RWPE2 (cell line): Measurements from ENCODE around the gene CCDC134.
A peak's percentile ranks its signal among the peaks of the same experiment; 100 is the strongest.
"Not testable (repeated sequence)": the region's sequence is repeated elsewhere in the genome, so short reads cannot be mapped to it uniquely, and the experiment has no call there.

Experiments
- ATAC-seq: fragments of 200-7000 bp; cut with Tn5 transposase; 3 replicates; pipeline ENCODE4 v1.9.1; 2021; ENCODE audit warnings: low read depth
- DNase-seq: peaks from one replicate; pipeline ENCODE4 v3.0.0-alpha.2; 2020; ENCODE audit warnings: low spot score
- H3K27ac ChIP-seq: fragments of 450-650 bp; 2 replicates; pipeline ENCODE4 v1.5.1; 2017; ENCODE audit warnings: mild to moderate bottlenecking; ENCODE audit not compliant: poor library complexity, severe bottlenecking
- H3K27me3 ChIP-seq: fragments of 250-450 bp; sonication (Bioruptor Pico); 2 replicates; pipeline ENCODE4 v1.5.1; 2021; ENCODE audit warnings: mild to moderate bottlenecking, moderate library complexity; ENCODE audit not compliant: insufficient read depth, poor library complexity, severe bottlenecking
- H3K36me3 ChIP-seq: fragments of 250-450 bp; sonication (Bioruptor Pico); 2 replicates; pipeline ENCODE4 v1.5.1; 2020; ENCODE audit warnings: low read depth, mild to moderate bottlenecking, moderate library complexity
- H3K4me1 ChIP-seq: fragments of 250-450 bp; sonication (Bioruptor Pico); 2 replicates; pipeline ENCODE4 v1.5.1; 2021; ENCODE audit warnings: mild to moderate bottlenecking, moderate library complexity; ENCODE audit not compliant: insufficient read depth, poor library complexity, severe bottlenecking
- H3K4me3 ChIP-seq: fragments of 250-450 bp; sonication (Bioruptor Pico); 2 replicates; pipeline ENCODE4 v1.5.1; 2021; ENCODE audit warnings: mild to moderate bottlenecking, moderate library complexity; ENCODE audit not compliant: severe bottlenecking
- H3K9me3 ChIP-seq: fragments of 250-450 bp; sonication (Bioruptor Pico); 2 replicates; pipeline ENCODE4 v1.5.1; 2021; ENCODE audit warnings: mild to moderate bottlenecking, moderate library complexity; ENCODE audit not compliant: severe bottlenecking
- TF ChIP-seq, protein P1 (sequence below): fragments of 450-650 bp; IDR thresholded peaks from one replicate; pipeline ENCODE4 v1.5.1; 2017; ENCODE audit warnings: mild to moderate bottlenecking, moderate library complexity; ENCODE audit not compliant: poor library complexity, severe bottlenecking

The CCDC134 gene

DNA sequence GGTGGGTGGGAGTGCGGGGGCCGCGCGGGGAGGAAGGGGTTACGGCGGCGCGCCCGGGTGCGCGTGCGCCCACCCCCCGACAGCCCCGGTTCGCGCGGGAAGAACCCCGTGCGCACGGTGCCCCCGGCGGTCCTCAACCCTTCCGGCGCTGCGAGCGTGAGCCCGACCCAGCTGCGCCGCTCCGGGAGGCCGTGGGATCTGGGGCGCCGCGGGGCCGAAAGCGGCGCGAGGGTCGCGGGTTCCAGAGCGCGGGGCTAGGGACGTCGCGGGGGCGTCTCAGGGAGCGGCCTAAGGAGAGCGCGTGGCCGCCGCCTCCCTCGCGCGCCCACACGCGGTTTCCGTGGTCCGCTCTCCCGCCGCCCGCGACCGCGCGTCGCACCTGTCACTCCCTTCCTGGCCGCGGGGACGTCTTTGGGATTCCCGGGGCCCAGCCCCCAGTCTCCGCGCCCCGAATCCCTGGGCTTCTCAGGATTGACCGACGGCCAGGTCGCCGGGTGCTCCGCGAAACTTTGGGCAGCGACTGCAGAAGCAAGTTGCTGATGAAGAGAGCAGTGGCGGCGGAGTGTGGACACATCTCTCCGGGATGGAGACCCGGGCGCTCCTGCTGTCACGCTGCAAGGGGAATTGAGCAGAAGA, 33.0 kb downstream of the CCDC134 start:
- Histone ChIP-seq H3K4me3 (peak overlapping the region; percentile 89), H3K27me3 (no peaks in the 10 kb centered on the region), H3K4me1 (peaks cover 27% of the 10 kb centered on the region), H3K27ac (peak overlapping the region; percentile 87), H3K9me3 (no peaks in the 10 kb centered on the region), H3K36me3 (peaks cover 39% of the 10 kb centered on the region)
- DNase-seq (no peak), ATAC-seq (peak; percentile 2; the same call in 1 of the 3 replicates)
- TF ChIP-seq, protein P1, sequence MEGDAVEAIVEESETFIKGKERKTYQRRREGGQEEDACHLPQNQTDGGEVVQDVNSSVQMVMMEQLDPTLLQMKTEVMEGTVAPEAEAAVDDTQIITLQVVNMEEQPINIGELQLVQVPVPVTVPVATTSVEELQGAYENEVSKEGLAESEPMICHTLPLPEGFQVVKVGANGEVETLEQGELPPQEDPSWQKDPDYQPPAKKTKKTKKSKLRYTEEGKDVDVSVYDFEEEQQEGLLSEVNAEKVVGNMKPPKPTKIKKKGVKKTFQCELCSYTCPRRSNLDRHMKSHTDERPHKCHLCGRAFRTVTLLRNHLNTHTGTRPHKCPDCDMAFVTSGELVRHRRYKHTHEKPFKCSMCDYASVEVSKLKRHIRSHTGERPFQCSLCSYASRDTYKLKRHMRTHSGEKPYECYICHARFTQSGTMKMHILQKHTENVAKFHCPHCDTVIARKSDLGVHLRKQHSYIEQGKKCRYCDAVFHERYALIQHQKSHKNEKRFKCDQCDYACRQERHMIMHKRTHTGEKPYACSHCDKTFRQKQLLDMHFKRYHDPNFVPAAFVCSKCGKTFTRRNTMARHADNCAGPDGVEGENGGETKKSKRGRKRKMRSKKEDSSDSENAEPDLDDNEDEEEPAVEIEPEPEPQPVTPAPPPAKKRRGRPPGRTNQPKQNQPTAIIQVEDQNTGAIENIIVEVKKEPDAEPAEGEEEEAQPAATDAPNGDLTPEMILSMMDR: no peak

DNA sequence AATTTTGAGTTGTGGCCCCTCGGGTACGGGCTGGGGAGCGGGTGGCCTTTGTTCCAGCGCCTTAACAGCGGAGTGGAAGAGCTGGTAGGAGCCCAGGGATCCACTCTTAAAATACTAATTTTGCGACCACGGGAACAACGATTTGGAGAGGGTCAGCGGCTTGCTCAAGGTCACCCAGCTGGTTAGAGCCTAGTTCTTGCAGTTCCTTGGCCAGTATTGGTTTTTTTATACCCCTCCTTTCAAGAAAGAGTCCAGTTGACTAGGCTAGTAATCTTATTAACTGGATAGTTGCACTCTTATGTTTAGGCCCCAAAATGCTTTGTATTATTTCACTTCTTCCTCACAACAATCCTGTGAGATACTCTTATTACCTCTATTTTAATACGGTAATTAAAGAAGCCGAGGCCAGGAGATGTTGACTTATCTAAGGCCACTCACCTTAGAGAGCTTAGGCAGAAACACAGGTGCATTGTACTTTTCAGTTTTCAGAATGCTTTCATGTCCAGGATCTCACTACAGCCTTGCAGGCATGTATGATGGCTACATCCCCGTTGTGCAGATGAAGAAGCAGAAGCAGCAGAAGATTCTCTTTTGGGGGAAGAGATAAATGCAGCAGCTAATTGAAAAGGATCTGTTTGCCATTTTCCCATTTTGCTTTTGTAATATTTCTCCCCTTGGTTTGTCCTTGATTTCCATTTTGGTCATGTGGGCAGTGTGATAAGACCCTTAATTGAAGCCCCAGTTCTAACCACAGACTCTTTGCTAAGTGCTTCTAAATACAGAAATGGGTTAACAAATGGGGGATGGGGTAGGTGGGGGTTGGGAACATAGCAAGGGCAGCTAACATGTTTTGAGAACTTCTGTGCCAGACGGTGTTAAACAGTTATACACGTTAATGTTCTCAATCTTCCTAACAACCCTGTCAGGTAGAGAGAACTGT, 33.8 kb downstream of the CCDC134 start:
- no peaks in the 10 kb centered on the region for H3K9me3 ChIP-seq
- peak overlapping the region; percentile 89 for H3K4me3 ChIP-seq
- TF ChIP-seq, protein P1: no peak
- no peak for DNase-seq
- peaks cover 47% of the 10 kb centered on the region for H3K36me3 ChIP-seq
- H3K27me3 ChIP-seq: no peaks in the 10 kb centered on the region
- ATAC-seq: no peak
- peaks cover 35% of the 10 kb centered on the region for H3K4me1 ChIP-seq
- peak overlapping the region; percentile 87 for H3K27ac ChIP-seq

DNA sequence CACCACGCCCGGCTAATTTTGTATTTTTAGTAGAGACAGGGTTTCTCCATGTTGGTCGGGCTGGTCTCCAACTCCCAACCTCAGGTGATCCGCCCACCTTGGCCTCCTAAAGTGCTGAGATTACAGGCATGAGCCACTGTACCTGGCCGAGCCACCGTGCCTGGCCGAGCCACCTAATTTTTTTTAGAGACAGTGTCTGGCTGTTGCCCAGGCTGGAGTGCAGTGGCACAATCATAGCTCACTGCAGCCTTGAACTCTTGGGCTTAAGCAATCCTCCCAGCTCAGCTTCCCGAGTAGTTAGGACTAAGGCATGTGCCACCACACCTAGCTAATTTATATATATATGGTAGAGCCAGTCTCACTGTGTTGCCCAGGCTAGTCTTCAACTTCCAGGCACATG, 35.0 kb downstream of the CCDC134 start:
- peaks cover 45% of the 10 kb centered on the region for H3K4me1 ChIP-seq
- not testable (repeated sequence) for ATAC-seq, H3K4me3 ChIP-seq, H3K27me3 ChIP-seq, H3K9me3 ChIP-seq, DNase-seq
- H3K27ac ChIP-seq: peak overlapping the region; percentile 24
- H3K36me3 ChIP-seq: peaks cover 58% of the 10 kb centered on the region

DNA sequence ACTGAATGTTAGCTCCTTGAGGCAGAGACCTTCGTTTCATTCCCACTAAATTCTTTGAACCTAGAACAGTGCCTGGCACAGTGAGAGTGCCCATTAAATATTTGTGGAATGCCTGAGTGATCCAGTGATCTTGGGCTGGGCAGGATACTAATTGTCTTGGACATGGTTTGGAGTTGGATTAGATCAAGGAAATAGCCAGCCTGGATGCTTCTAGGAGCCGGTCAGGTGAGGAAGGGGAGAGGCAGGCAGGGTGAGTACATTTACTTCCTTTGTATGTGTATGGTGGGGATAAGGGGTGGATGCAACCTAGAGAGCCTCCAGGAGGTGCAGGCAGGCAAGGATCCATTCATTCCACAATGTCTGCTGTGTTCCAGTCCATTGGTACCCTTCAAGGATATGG, 36.1 kb downstream of the CCDC134 start:
- Histone ChIP-seq H3K4me3 (no peak overlapping the region), H3K9me3 (no peaks in the 10 kb centered on the region), H3K27ac (peak overlapping the region; percentile 24), H3K27me3 (no peaks in the 10 kb centered on the region), H3K4me1 (peaks cover 53% of the 10 kb centered on the region), H3K36me3 (peaks cover 68% of the 10 kb centered on the region)
- DNase-seq (no peak), ATAC-seq (no peak)
- TF ChIP-seq, protein P1: no peak

DNA sequence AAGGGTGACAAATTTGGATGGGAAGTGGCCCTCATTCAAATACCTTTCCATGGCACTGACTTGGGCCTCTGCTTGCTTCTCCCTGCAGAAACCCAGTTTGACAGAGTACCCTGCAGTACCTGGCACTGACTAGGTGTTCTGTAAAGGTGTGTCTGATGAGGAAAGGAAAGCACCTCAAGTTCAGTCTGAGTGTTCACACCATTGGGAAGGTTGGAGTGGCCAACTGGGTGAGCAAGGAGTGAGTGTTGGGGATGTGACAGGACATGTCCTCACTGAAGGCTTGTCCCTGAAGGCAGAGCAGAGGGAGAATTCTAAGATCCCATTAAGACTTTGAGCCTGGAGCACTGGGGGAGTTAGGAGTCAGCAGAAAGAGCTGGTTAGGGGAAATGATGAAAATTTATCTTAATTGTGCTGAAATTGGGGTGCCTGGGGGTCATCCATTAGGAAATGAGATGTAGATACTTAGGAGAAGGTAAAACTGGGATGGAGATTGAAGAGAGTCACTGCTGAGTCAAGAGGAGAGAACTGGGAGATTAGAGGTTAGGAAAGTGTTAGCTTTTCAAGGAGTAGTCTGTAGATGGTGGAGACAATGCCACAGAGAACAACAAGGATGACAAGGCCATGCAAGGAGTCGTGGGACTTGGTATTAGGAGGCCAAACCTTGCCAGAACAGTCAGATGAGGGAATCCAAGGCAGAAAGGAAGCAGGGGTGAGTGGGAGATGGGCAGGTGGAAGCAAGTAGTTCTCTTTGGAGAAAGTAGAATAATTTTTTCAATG, 38.6 kb downstream of the CCDC134 start:
- Histone ChIP-seq H3K4me3 (no peak overlapping the region), H3K27ac (peak overlapping the region; percentile 49), H3K9me3 (no peaks in the 10 kb centered on the region), H3K4me1 (peaks cover 66% of the 10 kb centered on the region), H3K27me3 (no peaks in the 10 kb centered on the region), H3K36me3 (peaks cover 90% of the 10 kb centered on the region)
- ATAC-seq (peak; percentile 58), DNase-seq (no peak)
- TF ChIP-seq, protein P1: no peak
